Posterior vena cava (tissue), 2 donors: ENCODE results near the gene SLC23A2. TPM values are rescaled to one million over a fixed set of nuclear protein-coding genes. Genes with fewer than 3 reads are reported as not detected.
"Not testable (repeated sequence)": the region's sequence is repeated elsewhere in the genome, so short reads cannot be mapped to it uniquely, and the experiment has no call there.

Experiments
- DNase-seq: peaks from one replicate; pipeline ENCODE4 v3.0.0-alpha.2; 2020; ENCODE audit warnings: low spot score
- intact Hi-C, 2 donors: fragments of 100-400 bp; cut with DNase I; formaldehyde crosslinking; loops; one replicate each; pipeline versions ENCODE4 v1.14.1 to v1.14.2; 2022 to 2023
- total RNA-seq, 2 donors: library from RNA; stranded (reverse); fragmentation: NEBNext Ultra II Directional; extraction: Animal tissue kit (Norgen Biotek cat#: 25700); gene quantifications; one replicate each; pipeline ENCODE4 v1.2.1, GENCODE V29; 2021
- donor health status: DM: yes; HTN: yes; CAD: no.
- donor health status: DM: yes; HTN: yes; CAD: no.

SLC23A2 gene
- total RNA-seq, 2 donors from 2014 or later = 21.4 to 23.2 TPM

- intact Hi-C loops = no loop called here
- no peak for DNase-seq
These were observed 54.3 kb downstream of the SLC23A2 start for GRCh38 chr20:4946986-4947385.

DNA sequence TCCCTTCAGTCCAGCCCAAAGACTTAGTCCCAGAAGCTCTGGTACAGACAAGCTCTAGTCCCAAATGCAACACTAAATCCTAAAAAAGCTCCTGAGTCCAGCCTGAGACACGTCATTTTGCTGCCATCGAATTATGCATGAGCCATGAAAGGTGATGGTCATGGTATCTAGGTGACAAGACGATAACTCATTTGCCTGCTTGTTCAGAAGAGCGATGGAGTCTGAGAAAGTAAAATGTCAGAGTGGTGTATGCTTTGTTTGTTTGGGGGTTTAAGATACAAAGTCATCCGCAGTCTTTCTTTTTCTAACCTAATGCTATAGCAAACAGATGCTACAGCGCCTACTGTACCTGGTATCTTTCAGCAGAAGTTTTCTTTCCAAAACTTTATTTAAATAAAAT lies 54.7 kb downstream of the SLC23A2 start:
- DNase-seq = no peak
- intact Hi-C loops = no loop called here

- intact Hi-C loops = no loop called here
These were observed 56.6 kb downstream of the SLC23A2 start for GRCh38 chr20:4944518-4945313.

DNA sequence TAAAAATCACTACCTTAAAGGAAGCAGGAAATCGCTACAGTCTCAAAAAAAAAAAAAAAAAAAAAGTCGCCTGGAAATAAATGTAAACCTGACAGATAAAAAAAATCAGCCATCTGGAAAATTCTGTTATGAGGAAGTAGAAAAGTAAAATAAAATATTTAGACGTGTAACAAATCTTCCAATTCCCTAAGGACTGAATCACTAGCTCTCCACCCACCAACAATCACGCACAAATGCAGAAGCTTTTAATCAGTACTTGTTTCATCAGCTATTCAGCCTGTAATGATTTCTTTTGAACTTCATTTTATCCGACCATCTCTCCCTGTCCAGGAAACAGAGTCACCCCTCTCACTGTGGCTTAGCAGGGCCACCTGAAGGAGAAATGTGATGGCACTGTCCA lies 59.0 kb downstream of the SLC23A2 start:
- no peak for DNase-seq
- intact Hi-C loops = no loop called here

More at GRCh38 chr20:4944518-4945313, 56.6 kb downstream of the SLC23A2 start:
- no peak for DNase-seq

DNA sequence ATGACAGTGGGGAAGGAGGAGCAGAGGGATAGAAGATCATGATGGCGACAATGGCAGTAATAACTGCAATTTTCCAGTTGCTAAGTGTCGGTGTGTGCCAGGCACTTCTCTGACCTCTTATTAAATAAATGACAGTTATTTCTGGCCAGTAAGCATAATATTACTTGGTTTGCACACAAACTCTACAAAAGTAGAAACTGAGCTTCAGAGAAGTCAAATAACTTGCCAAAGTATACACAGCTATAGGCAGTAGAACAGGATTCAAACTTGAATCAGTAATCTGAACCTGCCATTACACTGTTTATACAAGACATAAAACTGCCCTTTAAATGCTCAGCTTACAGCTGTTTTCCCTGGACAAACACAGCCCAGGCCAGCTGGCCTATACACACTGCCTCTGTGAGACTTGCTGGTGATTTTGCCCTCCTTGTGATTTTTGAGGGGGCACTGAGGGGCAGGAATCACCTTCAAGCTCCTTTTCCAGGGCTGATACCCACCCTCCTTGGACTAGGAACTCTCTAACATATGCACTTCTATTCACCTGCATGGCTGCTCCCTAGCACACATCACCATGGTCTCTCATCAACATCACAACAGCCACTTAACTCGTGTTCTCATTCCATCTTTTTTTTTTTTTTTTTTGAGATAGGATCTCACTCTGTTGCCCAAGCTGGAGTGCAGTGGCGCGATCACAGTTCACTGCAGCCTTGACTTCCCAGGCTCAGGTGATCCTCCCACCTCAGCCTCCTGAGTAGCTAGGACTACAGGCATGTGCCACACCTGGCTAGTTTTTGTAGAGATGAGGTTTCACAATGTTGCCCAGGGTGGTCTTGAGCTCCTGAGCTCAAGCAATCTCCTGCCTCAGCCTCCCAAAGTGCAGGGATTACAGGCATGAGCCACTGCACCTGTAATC lies 63.6 kb downstream of the SLC23A2 start:
- DNase-seq = no peak
- intact Hi-C loops = no loop called here

DNA sequence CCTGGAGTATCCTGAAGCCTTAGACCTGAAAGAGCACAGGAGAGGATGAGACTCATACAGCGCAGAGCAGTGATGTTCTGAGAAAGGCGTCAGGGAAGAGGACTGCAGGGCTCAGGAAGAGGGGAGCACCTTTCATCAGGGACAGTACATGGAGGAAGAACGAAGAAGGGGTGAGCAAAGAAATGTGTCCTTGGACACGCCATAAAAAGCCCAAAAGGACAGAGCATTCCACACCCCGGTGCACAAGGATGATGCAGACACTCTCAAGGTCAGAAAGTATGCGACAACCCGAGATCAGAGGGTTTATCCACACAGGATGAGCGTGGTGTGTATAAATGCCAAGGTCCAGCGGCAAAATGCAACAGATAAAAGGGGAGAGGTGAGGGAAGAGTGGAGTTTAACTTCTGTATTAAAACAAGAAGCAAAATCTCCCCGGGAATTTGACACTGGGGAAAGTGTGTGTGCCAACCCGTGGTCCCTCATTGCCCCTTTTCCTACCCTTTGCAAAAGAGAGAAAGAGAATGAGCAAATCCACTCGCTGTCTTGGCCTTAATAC lies 64.4 kb downstream of the SLC23A2 start:
- intact Hi-C loops = no loop called here
- no peak for DNase-seq

DNA sequence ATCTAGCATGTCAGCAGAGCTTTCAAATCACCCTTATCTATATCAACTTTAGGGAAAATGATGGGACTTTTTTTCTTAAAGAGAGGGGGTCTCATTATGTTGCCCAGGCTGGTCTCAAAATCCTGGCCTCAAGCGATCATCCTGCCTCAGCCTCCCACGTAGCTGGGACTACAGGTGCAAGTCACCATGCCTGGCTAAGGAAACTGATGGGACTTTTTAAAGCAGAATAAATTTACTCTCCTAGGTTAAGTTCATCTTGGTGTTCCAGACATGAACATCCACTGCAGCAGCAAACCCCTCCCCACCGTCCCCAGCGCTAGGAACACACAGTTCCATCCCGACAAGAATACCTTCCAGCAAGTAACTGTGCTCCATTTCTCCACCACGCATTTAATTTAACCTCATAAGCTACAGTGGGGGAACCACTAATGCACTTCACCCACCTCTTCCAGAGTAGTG lies 64.9 kb downstream of the SLC23A2 start:
- DNase-seq = no peak
- intact Hi-C loops = no loop called here

- no peak for DNase-seq
- intact Hi-C loops = no loop called here
These were observed 69.2 kb downstream of the SLC23A2 start for GRCh38 chr20:4932061-4932460.

GRCh38 chr20:4929686-4930397 lies 71.5 kb downstream of the SLC23A2 start:
- DNase-seq = no peak
- intact Hi-C loops = no loop called here

DNA sequence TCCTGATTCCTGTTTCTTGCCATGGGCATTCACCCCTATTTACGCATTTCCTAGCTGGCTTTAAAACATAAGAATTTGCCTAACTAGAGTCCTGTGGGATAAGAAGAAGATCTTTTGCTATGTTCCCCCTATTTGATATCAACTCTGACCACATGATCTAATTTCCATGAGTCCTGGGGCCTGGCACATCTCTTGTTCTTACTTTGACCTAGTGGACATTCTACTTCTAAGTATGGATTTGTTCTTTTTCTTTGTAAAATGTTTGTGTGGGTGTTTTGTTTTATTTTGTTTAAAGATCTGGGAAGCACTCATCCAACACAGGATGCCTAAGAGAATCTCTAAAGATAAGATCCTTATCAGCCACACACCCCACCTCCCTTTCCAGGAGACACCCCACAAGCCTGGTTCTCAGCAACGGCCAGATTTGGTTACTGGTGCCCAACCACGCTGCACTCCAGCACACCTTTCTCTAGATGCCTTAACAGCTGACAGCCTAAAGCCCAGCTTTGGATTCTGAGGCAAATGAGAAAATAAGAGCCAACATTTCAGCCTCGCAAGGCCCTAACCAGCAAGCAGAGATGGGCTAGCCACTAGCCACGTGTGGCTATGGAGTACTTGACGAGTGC lies 74.7 kb downstream of the SLC23A2 start:
- DNase-seq = no peak
- intact Hi-C loops = no loop called here

DNA sequence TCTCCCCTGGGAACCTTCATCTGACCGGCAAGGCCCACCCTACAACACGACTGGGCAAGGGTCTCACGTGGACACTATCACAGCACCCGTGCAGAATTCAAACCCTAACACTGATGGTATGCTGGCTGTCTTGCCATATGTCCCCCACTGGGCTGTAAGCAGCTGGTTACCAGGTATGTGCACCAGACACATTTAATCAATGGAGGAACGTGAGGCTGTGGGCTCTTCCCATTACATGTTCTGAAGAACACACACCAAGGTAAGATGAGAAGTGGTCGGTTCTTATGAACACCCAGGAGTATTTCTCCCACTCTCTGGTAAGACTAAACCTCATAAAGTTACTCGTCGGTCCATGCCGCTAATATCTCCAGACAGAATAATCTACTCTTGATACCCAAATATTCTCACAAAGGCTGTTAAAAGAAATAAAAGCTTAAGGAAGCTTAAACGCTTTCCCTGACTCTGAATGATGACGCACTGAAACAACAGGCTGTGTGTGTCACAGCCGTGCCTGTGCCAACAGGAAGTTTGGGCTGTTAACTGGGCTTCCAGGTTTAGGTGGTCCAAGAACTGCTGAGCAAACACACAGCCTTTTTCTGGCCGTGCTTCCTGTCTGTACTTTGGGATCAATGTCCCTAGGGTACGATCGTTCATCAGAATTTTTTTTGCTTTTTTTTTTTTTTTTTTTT lies 75.3 kb downstream of the SLC23A2 start:
- intact Hi-C loops = no loop called here
- peak; percentile 93 for DNase-seq

DNA sequence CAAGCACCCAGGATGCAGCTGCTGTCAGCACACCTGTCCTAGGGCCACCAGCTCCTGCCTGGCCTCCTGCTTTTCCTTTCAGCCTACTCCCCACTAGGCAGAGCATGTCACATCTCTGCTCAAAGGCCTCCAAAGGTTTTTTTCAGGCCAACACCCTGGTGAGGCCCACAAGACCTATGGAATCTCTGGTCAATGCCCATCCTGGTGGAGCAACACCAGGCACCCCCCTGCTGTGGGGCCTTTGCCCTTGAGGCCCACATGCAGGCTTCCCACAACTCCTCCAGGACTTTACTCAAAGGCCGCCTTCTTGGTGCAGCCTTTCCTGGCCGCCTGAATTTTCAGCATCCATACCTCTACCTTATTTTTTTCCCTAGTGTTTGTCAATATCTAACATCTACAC lies 76.9 kb downstream of the SLC23A2 start:
- DNase-seq = no peak
- intact Hi-C loops = no loop called here

DNA sequence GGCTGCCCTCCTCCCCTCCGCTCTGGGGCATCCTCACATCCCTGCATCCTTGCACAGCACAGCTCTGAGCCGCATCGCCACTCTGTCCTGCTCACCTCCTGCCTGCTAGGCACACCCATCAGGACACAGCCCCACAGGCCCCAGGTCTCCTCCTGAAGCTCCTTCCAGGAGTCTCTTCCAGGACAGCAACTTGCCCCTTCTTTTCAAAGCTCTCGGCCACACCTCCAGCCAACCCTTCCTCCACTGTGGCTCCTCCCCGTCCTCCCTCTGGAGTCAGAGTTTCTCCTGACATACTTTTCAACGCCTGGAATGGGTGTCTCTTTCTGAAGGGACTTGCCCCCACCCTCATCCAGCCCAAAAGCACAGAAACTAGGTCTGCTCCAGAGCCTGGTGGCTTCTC lies 77.3 kb downstream of the SLC23A2 start:
- no peak for DNase-seq
- intact Hi-C loops = no loop called here

- DNase-seq = no peak
- intact Hi-C loops = no loop called here
These were observed 79.1 kb downstream of the SLC23A2 start for GRCh38 chr20:4922186-4922585.

- DNase-seq, intact Hi-C loops: not testable (repeated sequence)
These were observed 80.0 kb downstream of the SLC23A2 start for GRCh38 chr20:4921271-4921670.

GRCh38 chr20:4920655-4921054 lies 80.7 kb downstream of the SLC23A2 start:
- intact Hi-C loops = no loop called here

GRCh38 chr20:4920131-4920530 lies 81.2 kb downstream of the SLC23A2 start:
- intact Hi-C loops = no loop called here
- no peak for DNase-seq

More at GRCh38 chr20:4920655-4921054, 80.7 kb downstream of the SLC23A2 start:
- no peak for DNase-seq

DNA sequence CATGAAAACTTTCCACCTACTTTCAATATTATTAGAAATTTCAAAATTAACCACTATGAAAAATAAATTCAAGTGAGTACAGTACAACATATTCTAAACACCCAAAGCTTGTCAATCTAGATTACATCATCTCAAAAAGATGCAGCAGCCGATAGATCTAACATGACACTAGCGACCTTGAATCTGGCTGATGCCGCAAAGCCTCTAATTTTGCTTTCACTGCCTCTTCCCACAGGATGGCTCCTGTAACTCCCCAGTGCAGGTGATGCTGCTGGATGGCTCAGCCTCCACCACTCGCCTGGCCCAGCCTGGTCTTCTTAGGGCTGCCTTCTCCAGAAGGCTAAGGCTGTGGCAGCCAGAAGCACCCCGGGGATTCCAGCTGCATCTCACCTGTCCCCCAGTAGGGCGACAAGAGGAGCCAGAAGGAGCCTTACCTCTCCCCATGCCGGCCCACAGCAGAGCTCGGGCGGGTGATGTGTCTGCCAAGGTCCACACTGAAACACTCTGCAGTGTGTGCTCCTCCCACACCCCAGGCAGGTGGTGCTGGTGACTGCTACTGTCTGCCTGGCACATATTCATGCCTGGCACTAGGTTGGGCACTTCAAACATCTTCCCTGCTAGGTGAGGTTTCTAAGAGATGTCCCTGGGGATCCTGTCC lies 82.1 kb downstream of the SLC23A2 start:
- DNase-seq = no peak
- intact Hi-C loops = no loop called here
